Neural progenitor cell (in vitro differentiated cells): ENCODE data around the gene OCA2. TPM values are rescaled to one million over a fixed set of nuclear protein-coding genes. Genes with fewer than 3 reads are reported as not detected.

Experiments
- DNase-seq: peaks from one replicate; pipeline ENCODE4 v3.0.0-alpha.2; 2016; ENCODE audit warnings: low spot score
- H2AFZ ChIP-seq: fragments of 200-600 bp; sonication (generic); replicated peaks from 2 replicates; pipeline ENCODE4 v1.6.1; 2016; ENCODE audit warnings: antibody characterized with exemption
- H3F3A ChIP-seq: fragments of 200-600 bp; sonication (generic); 2 replicates; pipeline ENCODE4 v1.6.1; 2016; ENCODE audit warnings: antibody characterized with exemption, low read depth
- H3K27ac ChIP-seq: fragments of 200-600 bp; sonication (generic); 2 replicates; pipeline ENCODE4 v1.5.1; 2016; ENCODE audit warnings: mild to moderate bottlenecking
- H3K27me3 ChIP-seq: fragments of 200-600 bp; sonication (generic); 2 replicates; pipeline ENCODE4 v1.6.1; 2016; ENCODE audit warnings: mild to moderate bottlenecking, moderate library complexity
- H3K36me3 ChIP-seq: fragments of 200-600 bp; sonication (generic); 2 replicates; pipeline ENCODE4 v1.5.1; 2016
- H3K4me1 ChIP-seq: fragments of 200-600 bp; sonication (generic); 2 replicates; pipeline ENCODE4 v1.6.1; 2016; ENCODE audit warnings: mixed run types
- H3K4me2 ChIP-seq: fragments of 200-600 bp; sonication (generic); 2 replicates; pipeline ENCODE4 v1.6.1; 2016
- H3K4me3 ChIP-seq: fragments of 200-600 bp; sonication (generic); 2 replicates; pipeline ENCODE4 v1.5.1; 2016
- H3K79me2 ChIP-seq: fragments of 200-600 bp; sonication (generic); 2 replicates; pipeline ENCODE4 v1.6.1; 2016; ENCODE audit warnings: low read depth
- H3K9ac ChIP-seq: fragments of 200-600 bp; sonication (generic); 2 replicates; pipeline ENCODE4 v1.6.1; 2016
- H3K9me3 ChIP-seq: fragments of 200-600 bp; sonication (generic); 2 replicates; pipeline ENCODE4 v1.5.1; 2016; ENCODE audit warnings: low read depth
- H4K20me1 ChIP-seq: fragments of 200-600 bp; sonication (generic); 2 replicates; pipeline ENCODE4 v1.6.1; 2016; ENCODE audit warnings: low read depth
- H3K27ac Mint-ChIP-seq: 3 replicates; pipeline ENCODE4 v1.8.0; 2021; ENCODE audit warnings: mixed read lengths
- H3K27me3 Mint-ChIP-seq: 2 replicates; pipeline ENCODE4 v1.8.0; 2022; ENCODE audit warnings: low read depth, mild to moderate bottlenecking, inconsistent platforms, moderate library complexity, mixed read lengths; ENCODE audit not compliant: insufficient read depth
- H3K36me3 Mint-ChIP-seq: 3 replicates; pipeline ENCODE4 v1.8.0; 2021; ENCODE audit warnings: mixed read lengths
- H3K4me1 Mint-ChIP-seq: 3 replicates; pipeline ENCODE4 v1.8.0; 2021; ENCODE audit warnings: mixed read lengths
- H3K4me3 Mint-ChIP-seq: 3 replicates; pipeline ENCODE4 v1.8.0; 2021; ENCODE audit warnings: mild to moderate bottlenecking, moderate library complexity, mixed read lengths
- H3K9me3 Mint-ChIP-seq: 3 replicates; pipeline ENCODE4 v1.8.0; 2020; ENCODE audit warnings: mixed read lengths
- CTCF ChIP-seq: fragments of 200-600 bp; sonication (generic); IDR thresholded peaks from 2 replicates; pipeline ENCODE4 v1.5.1; 2017; ENCODE audit warnings: antibody characterized with exemption, mild to moderate bottlenecking
- EZH2 ChIP-seq: fragments of 200-600 bp; sonication (generic); IDR thresholded peaks from 2 replicates; pipeline ENCODE4 v1.6.1; 2017; ENCODE audit warnings: antibody characterized with exemption, mild to moderate bottlenecking, moderate library complexity
- EZH2phosphoT487 ChIP-seq: fragments of 200-600 bp; sonication (generic); IDR thresholded peaks from 2 replicates; pipeline ENCODE4 v1.6.1; 2017; ENCODE audit warnings: antibody characterized with exemption
- total RNA-seq: library from RNA; depleted of rRNA; stranded (reverse); fragments of >200 nt; gene quantifications from 2 replicates; pipeline ENCODE4 v1.2.3, GENCODE V29; 2015; ENCODE audit warnings: low replicate concordance

OCA2 gene
- total RNA-seq, 1 donor from 2014 or later, result 1.0 TPM

- Mint-ChIP-seq H3K27ac (no peak overlapping the region), H3K27me3 (peaks cover 9% of the 10 kb centered on the region), H3K36me3 (no peaks in the 10 kb centered on the region), H3K4me1 (peaks cover 5% of the 10 kb centered on the region), H3K4me3 (no peak overlapping the region), H3K9me3 (peaks cover 9% of the 10 kb centered on the region)
- no peaks in the 10 kb centered on the region for H4K20me1 ChIP-seq
- TF ChIP-seq EZH2 (no peak), EZH2phosphoT487 (no peak), CTCF (no peak)
- no peaks in the 10 kb centered on the region for H3K79me2 ChIP-seq
- no peak overlapping the region for H2AFZ ChIP-seq
- no peak overlapping the region for H3K4me2 ChIP-seq
- H3K36me3 ChIP-seq, result no peaks in the 10 kb centered on the region
- no peaks in the 10 kb centered on the region for H3K9me3 ChIP-seq
- peaks cover 6% of the 10 kb centered on the region for H3K4me1 ChIP-seq
- H3F3A ChIP-seq, result no peaks in the 10 kb centered on the region
- DNase-seq, result no peak
- no peak overlapping the region for H3K27ac ChIP-seq
- H3K27me3 ChIP-seq, result no peaks in the 10 kb centered on the region
- H3K4me3 ChIP-seq, result no peak overlapping the region
- no peak overlapping the region for H3K9ac ChIP-seq
Measured at GRCh38 chr15:28082891-28083684, 16.0 kb downstream of the OCA2 start.

- Mint-ChIP-seq H3K4me1 (peaks cover 5% of the 10 kb centered on the region), H3K36me3 (no peaks in the 10 kb centered on the region)
- no peak for TF ChIP-seq CTCF
- TF ChIP-seq EZH2phosphoT487, result no peak
- TF ChIP-seq EZH2, result no peak
Measured at GRCh38 chr15:28081594-28081993, 17.5 kb downstream of the OCA2 start.

GRCh38 chr15:28080386-28080785 is 18.7 kb downstream of the OCA2 start:
- peaks cover 6% of the 10 kb centered on the region for H3K4me1 ChIP-seq
- no peaks in the 10 kb centered on the region for H3K27me3 ChIP-seq
- Mint-ChIP-seq H3K4me1 (peaks cover 5% of the 10 kb centered on the region), H3K36me3 (no peaks in the 10 kb centered on the region), H3K9me3 (no peaks in the 10 kb centered on the region), H3K27ac (no peak overlapping the region), H3K4me3 (no peak overlapping the region), H3K27me3 (peaks cover 7% of the 10 kb centered on the region)
- TF ChIP-seq EZH2, result no peak
- peak; percentile 13 for TF ChIP-seq CTCF
- no peak overlapping the region for H3K27ac ChIP-seq
- no peak overlapping the region for H2AFZ ChIP-seq
- H3K36me3 ChIP-seq, result no peaks in the 10 kb centered on the region
- no peaks in the 10 kb centered on the region for H3K79me2 ChIP-seq
- H3K9ac ChIP-seq, result no peak overlapping the region
- H3K4me3 ChIP-seq, result no peak overlapping the region
- H3K4me2 ChIP-seq, result no peak overlapping the region
- H4K20me1 ChIP-seq, result no peaks in the 10 kb centered on the region
- H3K9me3 ChIP-seq, result no peaks in the 10 kb centered on the region
- no peaks in the 10 kb centered on the region for H3F3A ChIP-seq
- DNase-seq, result peak; percentile 26

More at GRCh38 chr15:28081594-28081993, 17.5 kb downstream of the OCA2 start:
- no peak overlapping the region for H3K9ac ChIP-seq
- Mint-ChIP-seq H3K4me3 (no peak overlapping the region), H3K27ac (no peak overlapping the region), H3K27me3 (peaks cover 9% of the 10 kb centered on the region), H3K9me3 (peaks cover 4% of the 10 kb centered on the region)
- H2AFZ ChIP-seq, result no peak overlapping the region
- no peaks in the 10 kb centered on the region for H3K9me3 ChIP-seq
- H4K20me1 ChIP-seq, result no peaks in the 10 kb centered on the region
- H3K36me3 ChIP-seq, result no peaks in the 10 kb centered on the region
- H3K79me2 ChIP-seq, result no peaks in the 10 kb centered on the region
- H3K27ac ChIP-seq, result no peak overlapping the region
- H3F3A ChIP-seq, result no peaks in the 10 kb centered on the region
- H3K4me2 ChIP-seq, result no peak overlapping the region
- H3K4me3 ChIP-seq, result no peak overlapping the region
- no peaks in the 10 kb centered on the region for H3K27me3 ChIP-seq
- peaks cover 6% of the 10 kb centered on the region for H3K4me1 ChIP-seq
- DNase-seq, result no peak
